GM20431 (cell line): ENCODE results near the gene ADCY4.

Source experiments
- in situ Hi-C: fragments of 300-500 bp; cut with MseI, MboI; formaldehyde crosslinking; loops from one replicate; pipeline ENCODE4 v1.15.0; 2020; ENCODE audit warnings: low sequenced_read_pairs; ENCODE audit not compliant: unreplicated experiment

The ADCY4 gene

DNA sequence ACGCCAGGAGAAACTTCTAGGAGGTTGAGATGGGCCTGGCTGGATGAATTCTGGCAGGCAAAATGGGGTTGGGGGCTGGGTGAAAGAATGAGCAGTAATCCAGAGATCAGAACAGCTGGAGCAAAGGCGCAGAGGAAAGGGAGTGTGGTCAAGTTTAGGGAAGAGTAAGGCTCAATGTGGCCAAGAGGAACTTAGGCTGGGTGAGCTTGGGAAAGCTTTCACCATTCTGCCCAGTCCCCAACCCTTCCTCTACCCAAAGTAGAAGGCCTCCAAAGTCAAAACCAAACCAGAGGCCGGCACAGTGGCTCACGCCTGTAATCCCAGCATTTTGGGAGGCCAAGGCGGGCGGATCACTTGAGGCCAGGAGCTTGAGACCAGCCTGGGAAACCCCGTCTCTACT is 53.2 kb downstream of the ADCY4 start:
- in situ Hi-C loops, result no loop called here

DNA sequence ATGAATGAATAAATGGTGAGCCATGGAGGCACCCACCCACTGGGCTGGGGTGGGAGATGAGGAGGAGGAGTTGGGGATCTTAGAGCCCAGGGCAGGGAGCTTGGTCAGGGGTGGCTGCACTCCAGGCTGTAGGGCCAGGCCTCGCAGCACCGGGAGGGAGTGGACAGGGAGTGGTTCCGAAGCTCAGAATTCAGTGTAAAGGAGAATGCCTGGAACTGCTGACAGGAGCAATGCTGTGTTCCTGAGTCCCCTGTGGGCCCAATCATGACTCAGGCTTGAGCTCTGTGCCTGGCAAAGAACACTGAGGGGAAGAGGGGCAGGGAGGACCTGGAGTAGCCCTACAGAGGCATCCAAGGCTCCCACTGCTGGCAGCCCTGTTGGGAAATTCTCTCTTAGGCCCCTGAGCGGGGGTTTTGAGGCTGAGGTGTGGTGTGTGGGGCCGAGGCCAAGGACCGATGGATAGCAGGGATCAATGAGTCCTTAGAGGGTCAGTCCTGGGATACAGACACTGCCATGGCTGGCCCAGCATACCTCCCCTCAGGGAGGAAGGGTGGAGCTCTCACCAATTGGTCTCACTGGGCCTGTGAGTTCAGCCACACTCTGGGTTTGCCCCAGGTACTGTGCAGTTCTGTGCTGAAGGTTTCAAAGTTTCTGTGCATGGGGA is 53.9 kb downstream of the ADCY4 start:
- in situ Hi-C loops, result no loop called here

DNA sequence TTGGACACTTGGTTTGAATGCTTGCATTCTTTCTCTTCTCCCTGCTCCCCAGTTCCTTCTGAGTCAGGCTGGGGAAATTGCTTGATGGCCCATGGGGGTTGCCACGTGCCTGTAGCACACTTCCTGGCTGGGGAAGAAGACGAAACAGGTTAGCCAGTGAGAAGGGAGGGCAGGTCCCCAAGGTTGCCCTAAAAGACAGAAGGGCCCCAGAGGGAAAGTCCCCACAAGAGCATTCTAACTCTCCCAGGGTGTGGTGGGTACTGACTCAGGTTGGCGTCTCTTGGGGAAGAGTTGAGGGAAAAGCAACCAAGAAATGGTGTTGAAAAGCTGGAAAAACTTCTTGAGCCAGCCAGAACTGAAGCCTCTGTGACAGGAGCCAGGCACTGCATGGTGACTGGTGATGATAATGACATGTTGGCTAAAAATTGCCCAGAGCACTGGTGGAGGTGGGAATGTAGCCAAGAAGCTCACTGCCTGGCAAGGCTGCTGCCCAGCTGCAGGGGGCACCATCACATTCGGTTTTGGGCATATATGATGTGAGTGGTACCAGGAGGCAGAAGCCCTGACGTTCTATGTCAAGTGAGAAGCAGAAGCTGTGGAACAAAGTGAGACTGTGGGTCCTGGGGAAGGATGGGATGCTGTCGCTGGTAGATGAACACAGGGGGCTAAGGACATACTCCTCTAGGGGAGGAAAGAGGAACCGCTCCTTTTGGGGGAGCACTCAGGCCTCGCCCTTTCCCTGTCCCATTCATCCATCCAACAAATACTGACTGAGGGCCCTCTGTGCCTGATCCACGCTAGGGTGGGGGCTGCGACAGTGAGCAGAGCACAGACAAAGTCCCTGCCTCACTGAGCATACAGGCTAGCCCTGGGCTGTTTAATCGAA is 55.3 kb downstream of the ADCY4 start:
- in situ Hi-C loops, result no loop called here

DNA sequence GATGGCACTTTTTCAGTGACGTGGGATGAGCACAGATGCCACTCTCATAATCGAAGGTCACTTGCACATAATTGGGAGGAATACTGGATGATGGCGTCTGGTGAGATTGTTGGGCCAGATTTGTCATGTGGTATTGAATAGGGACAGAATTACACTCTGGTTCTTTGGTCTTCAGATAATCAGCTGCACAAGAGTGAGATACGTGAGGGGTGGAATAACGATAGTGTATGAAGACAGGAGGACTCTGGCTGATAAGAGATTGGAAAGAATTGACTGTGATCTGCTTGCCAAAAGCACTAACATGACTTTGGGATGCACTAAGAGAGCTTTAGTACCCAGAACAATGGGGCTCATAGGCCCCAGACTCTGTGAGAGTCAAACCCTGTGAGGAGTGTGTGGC is 56.4 kb downstream of the ADCY4 start:
- in situ Hi-C loops, result no loop called here

DNA sequence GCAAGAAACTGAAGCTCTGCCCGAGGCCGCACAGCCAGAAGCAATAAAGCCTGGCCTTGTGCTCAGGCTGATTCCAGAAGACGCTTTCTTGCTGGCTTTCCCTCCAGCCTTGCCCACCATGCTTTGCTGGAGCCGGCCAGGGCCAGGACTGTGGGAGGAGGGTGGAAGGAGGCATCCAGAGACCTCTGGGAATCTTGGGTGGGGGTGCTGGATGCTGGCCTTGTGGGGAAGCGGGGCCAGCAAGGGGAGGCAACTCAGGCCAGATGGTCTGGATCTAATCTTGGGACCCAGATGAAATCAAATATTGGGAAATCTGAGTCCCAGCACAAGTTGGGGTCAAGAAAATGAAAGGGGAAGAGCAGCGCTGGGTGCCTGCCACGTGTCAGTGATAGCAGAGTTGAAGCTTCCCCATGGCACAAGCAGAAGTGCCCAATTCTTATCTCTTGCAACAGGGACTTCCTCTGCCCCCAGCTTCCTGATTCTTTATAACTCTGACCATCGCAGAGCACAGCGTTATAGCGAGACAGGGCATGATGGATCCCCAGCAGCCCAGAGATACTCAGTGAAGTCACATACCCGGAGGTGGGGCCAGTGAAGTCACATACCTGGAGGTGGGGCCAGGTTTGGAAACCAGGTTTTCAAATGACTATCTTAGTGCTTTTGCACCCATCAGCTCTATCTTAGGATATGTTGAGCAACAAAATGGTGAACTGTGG is 57.1 kb downstream of the ADCY4 start:
- in situ Hi-C loops, result no loop called here

DNA sequence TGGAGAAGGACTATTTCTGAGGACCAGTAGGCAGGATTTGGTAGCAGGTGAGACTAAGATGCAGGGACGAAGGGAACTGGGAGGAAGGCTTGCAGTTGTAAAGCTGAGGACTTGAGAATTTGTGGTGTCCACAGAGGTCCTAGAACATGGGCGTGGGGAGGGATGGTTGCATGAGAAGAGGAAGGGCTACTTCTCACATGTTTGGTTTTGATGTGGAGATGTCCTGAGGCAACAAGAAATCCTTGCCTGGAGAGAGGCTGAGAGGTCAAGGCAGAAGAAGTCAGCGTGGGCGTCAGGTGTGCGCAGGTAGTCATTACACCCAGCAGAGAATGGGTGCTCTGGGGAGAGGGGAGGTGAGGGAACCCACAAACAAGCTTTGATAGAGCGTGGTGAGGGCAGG is 57.8 kb downstream of the ADCY4 start:
- in situ Hi-C loops, result no loop called here

DNA sequence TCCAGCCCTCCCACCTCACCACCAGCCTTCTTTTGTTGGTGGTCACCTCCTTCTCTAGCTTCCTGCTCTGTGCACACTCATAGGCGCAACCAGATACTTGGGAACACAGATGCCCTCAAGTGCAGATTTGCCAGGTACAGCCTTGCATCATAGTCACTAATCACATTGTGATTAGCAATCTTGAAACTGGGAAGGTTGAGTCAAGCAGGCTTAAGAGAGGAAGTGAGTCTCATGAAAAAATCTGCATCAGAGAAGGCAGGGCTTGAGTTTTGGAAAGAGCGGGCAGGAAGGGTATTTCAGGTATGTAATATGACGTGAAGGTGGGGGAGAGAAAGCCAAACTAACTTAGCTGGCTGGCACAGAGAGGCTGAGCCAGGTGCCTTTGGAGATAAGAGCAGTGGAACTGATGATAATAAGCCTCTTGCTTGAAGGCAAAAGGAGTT is 60.7 kb downstream of the ADCY4 start:
- in situ Hi-C loops, result no loop called here

DNA sequence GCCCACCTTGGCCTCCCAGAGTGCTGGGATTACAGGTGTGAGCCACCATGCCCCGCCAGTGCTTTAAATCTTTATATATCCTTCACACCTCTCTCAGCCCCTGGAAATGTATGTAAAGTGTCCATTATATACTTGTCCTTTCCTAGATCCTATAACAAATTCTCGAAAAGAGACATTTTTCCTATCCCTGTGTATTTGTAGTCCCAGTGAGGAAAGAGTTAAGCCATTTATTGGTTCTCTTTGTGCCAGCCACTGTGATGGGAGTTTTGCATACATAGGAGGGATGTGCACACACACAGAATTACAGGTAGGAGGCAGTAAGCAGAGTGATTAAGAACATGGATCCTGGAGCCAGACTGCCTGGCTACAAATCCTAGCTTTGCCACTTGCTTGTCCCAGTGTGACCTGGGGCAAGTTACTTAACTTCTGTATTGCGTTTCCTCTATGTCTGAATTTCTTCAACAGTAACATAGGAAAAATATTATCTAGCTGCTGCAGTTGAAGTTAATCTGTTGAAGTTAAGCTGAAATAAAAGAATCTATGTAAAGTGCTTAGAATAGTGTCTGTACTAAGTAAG is 61.4 kb downstream of the ADCY4 start:
- in situ Hi-C loops, result no loop called here

DNA sequence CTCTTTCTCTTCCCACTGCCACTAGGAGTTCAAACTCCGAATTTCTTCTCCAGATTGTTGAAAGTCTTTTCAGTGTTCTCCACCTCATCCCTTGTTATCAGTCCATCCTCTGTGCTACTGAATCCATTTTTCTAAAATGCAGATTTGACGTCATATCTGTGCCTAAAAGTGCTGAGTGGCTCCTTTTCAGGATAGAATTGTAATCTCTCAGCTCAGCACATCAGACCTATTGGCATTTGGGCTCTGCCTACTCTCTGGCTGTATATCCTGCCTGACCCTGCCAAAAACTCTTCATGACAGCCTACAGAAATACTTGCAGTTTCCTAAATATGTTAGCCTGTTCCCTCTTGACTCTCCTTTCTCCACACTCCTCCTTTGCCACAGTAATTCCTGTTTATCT is 62.4 kb downstream of the ADCY4 start:
- in situ Hi-C loops, result no loop called here

DNA sequence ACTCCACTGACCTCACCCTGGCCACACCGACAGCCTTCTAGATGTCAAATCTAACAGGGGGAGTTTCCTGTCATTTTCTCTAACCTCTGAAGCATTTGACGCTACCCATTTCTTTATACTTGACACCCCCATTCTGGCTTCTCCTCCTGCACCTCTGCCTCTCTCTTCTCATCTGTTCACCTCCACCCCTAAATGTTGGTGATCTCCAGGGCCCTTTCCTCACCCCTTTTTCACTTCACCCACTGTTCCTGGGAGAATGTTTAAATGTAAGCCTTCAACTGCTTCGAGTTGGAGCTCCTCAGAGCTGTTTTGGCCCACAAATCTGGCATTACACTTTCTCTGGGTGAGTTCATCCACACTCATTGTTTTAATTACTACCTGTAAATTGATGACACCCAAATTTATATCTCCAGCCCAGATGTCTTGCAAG is 63.0 kb downstream of the ADCY4 start:
- in situ Hi-C loops, result no loop called here

DNA sequence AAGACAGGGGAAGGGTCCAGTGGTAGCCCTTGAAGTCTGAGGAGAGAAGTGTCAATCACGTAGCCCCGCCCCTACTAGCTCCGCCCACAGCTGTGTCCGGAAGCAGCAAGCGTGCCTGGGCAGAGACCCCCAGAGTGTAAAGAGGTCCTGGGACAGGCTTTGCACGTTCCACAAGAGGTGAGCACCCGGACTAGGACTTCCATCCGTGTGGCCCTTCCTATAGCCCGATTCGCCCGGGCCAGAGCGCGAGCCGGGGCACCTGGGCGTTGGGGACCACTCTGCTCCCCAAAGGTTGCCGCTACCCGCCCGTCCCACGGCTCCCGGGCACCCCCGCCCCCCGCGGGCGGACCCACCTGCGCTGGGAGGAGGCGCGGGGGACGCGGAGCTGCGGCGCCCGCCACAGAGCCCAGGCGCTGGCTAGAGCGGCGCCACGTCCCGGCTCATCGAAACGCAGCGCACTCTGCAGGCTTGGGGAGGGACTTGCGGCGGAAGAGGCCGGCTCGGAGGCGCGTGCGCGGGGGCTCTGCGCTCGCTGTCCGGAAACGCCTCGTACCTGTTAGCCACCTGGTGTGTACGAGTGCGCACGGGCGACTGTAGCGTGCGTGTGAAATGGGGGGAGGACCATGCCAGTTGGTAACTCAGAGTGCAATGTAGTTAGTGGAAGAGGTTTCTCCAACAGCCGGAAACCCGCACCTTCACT is 63.6 kb downstream of the ADCY4 start, which contains the start of gene RABGGTA:
Gene RABGGTA, minus strand, starts transcription at position 464 of the 700 bp plus-strand sequence. CDS start 482 bp downstream, outside the sequence.
- in situ Hi-C loops, result no loop called here

DNA sequence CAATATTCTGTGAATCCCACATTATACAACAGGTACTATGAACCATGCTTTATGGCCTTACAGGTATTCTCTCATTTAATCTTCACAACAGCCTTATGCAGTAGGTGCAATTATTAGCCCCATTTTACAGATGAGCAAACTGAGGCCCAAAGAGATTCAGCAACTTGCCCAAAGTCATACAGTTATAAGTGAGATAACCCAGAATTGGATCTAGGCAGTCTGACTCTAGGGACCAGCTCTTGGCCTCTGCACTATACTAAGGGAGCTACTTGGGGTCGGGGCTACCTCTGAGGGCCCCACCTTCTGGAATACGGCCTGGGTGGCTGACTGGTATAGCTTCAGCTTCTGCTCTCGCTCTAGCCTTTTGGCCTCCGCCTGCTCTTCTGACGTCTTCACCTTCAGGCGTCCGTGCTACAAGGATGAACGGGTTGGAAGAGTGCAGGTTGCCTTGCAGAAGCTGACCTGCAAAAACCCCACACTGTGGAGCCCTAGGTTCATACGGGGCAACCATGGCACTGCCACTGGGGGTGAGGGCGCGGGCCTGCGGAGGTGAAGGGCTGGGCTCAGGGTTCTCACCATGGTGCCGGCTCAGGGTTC is 64.2 kb downstream of the ADCY4 start:
- in situ Hi-C loops, result no loop called here

DNA sequence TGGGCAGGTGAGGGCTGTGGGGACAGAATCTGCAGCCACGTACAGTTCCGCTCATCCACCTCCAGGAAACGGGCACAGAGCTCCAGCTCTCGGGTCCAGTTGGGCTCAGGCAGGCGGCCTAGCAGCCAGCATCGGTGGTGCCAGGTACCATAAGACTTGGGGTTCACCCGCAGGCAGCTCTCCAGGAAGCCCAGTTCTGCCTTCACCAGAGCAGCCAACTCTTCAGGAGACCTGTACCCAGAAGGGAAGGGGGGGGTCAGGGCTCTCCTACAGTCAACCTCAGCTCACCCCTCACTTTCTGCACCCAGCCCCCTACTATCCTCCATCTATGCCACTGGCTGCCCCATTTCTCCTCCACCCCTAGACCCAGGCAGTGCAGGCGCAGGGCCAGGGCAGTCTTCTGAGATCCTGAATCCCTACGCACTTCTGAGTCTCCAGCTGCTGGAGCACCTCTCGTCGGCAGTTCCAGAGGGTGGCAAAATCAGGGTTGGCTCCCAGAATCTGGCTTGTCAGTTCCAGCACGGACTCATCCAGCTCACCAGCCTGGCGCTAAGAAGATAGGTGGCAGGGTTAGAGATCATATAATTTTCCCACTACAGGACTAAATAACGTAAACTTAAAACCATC is 64.8 kb downstream of the ADCY4 start:
- in situ Hi-C loops, result no loop called here

DNA sequence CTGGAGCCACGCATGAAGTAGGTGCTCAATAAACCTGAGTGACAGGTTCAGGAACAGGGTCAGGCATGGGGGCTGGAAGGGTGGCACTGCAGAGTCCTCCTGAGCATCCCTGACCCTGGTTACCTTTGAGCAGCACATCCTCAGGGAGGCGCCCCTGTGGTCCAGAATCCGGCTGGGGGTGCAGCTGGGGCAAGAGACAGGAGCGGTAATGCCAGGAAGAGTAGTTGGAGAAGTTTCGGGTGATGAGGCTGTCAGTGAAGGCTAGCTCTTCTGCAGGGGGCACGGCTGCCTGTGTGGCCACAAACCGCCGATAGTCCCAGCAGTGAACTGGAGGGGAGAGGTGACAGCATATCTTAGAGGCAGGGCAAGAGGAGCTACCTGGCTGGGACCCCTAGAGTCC is 65.5 kb downstream of the ADCY4 start:
- in situ Hi-C loops, result no loop called here
